BLaER1 treated with 17β-estradiol and CSF1 and Interleukin-3, amounts not matched to agents 10 nM and 100 nM (cell line): ENCODE results near the gene STAT3.
A peak's percentile ranks its signal among the peaks of the same experiment; 100 is the strongest.
"Not testable (repeated sequence)": the region's sequence is repeated elsewhere in the genome, so short reads cannot be mapped to it uniquely, and the experiment has no call there.

Experiments
- H3K27ac ChIP-seq, 11 experiments: shearing (Covaris generic); formaldehyde crosslinking; 2 replicates each; pipeline ENCODE4 v1.8.1; 2022
- H3K27me3 ChIP-seq, 11 experiments: shearing (Covaris generic); formaldehyde crosslinking; 2 replicates each; pipeline ENCODE4 v1.8.1; 2022
- H3K36me3 ChIP-seq, 11 experiments: shearing (Covaris generic); formaldehyde crosslinking; 2 replicates each; pipeline ENCODE4 v1.8.1; 2022
- H3K4me1 ChIP-seq, 10 experiments: shearing (Covaris generic); formaldehyde crosslinking; 2 replicates each; pipeline ENCODE4 v1.8.1; 2022
- H3K4me2 ChIP-seq, 11 experiments: shearing (Covaris generic); formaldehyde crosslinking; 2 replicates each; pipeline ENCODE4 v1.8.1; 2022
- H3K4me3 ChIP-seq, 10 experiments: shearing (Covaris generic); formaldehyde crosslinking; 2 replicates each; pipeline ENCODE4 v1.8.1; 2022
- H3K9ac ChIP-seq, 11 experiments: shearing (Covaris generic); formaldehyde crosslinking; 2 replicates each; pipeline ENCODE4 v1.8.1; 2022
- H3K9me3 ChIP-seq, 11 experiments: shearing (Covaris generic); formaldehyde crosslinking; replicated peaks in 1 of 11; 2 replicates each; pipeline ENCODE4 v1.8.1; 2022
- H4K20me1 ChIP-seq, 11 experiments: shearing (Covaris generic); formaldehyde crosslinking; 2 replicates each; pipeline ENCODE4 v1.8.1; 2022
- Cebpa-rat ChIP-seq, 11 experiments: shearing (Covaris generic); IDR thresholded peaks; 2 replicates each; pipeline ENCODE4 v1.8.1; 2022

STAT3 gene

DNA sequence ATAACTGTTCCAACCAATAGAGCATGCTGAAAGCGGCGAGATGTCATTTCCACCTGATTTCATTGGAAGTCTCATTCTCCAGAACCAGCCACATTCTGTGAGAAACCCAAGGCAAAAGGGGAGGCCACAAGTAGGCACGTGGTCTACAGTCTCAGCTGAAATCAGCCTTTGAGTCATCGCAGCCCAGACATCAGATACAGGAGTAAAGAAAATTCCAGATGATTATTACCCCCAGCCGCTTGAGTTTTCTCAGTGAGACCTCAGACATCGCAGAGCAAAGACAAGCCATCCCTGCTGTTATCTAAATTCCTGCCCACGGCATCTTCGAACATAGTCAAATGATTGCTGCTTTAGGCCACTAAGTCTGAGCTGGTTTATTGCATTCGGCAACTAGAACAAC is 23.1 kb downstream of the STAT3 start:
- Histone ChIP-seq H3K9ac (no peak overlapping the region), H3K27ac (no peak overlapping the region), H3K9me3 (no peaks in the 10 kb centered on the region; a peak in 1 of 22 replicates), H4K20me1 (peaks cover 38 to 100% (median 99%) of the 10 kb centered on the region in 11 experiments), H3K27me3 (no peaks in the 10 kb centered on the region), H3K4me1 (peaks cover 7 to 78% (median 26%) of the 10 kb centered on the region in 10 experiments; a peak in 19 of 20 replicates), H3K4me2 (no peak overlapping the region), H3K4me3 (no peak overlapping the region), H3K36me3 (peaks cover 0 to 42% (median 0%) of the 10 kb centered on the region in 11 experiments; a peak in 6 of 22 replicates)
- TF ChIP-seq Cebpa-rat (IDR thresholded peaks at IDR 0.05): no peak

DNA sequence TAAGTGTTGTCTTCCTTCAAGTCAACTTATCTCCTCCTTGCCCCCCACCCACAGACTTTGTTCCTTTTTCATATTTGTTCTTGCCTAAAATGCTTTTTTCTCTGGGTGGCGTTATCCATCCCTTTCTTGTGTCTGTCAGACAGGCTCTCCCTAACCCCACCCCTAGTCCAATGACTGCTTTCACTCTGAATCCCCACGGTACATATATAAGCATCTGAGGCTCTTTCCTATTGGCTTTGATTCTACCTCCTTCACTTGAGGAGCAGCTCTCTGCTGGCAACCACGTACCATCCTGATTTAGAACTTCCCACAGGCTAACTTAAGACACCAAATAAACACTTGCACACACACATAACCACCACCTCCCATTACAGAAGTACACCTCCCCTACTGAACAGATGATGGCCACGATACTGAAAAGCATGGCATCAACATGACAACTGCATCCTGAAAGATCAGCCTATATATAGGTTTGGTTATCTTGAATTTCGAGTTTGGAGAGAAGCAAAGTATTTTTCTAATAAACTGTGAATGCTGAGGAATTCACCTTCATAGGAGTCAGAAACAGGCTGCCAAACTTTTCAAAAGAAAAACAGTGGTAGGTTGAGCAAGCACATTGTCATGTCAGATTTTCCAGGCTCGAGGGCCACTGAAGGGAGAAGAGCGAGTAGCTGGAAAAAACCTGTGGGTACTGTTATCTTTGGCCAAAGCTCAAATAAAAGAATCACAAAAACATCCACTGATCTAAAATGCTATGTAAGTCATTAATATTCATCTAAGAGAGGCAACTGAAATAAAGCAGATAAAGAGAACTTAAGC is 24.3 kb downstream of the STAT3 start:
- no peak overlapping the region for H3K27ac ChIP-seq
- H3K27me3 ChIP-seq: no peaks in the 10 kb centered on the region
- no peak overlapping the region for H3K9ac ChIP-seq
- H3K4me1 ChIP-seq: peaks cover 5 to 79% (median 25%) of the 10 kb centered on the region in 10 experiments; a peak in 19 of 20 replicates
- H4K20me1 ChIP-seq: peaks cover 38 to 100% (median 98%) of the 10 kb centered on the region in 11 experiments
- H3K9me3 ChIP-seq: no peaks in the 10 kb centered on the region
- peak overlapping the region in 2 of 11 experiments; percentile 13 to 16; a peak in 2 of 22 replicates for H3K4me2 ChIP-seq
- peaks cover 0 to 35% (median 0%) of the 10 kb centered on the region in 11 experiments; a peak in 5 of 22 replicates for H3K36me3 ChIP-seq
- no peak for TF ChIP-seq Cebpa-rat (IDR thresholded peaks at IDR 0.05)
- H3K4me3 ChIP-seq: no peak overlapping the region

DNA sequence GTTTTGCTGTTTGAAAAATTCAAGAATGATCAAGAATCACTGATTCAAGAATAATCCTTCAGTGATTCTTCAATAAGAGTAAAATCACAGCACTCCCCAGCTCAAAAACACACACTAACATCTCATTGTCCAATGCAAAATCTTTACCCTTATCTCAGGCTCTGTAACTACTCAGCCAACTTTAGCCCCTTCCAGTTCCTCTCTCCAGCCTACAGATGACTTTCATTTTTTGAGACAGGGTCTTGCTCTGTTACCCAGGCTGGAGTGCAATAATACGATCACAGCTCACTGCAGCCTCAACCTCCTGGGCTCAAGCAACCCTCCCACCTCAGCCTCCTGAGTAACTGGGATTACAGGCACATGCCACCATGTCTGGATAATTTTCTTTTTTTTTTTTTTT is 25.0 kb downstream of the STAT3 start:
- no peaks in the 10 kb centered on the region for H3K9me3 ChIP-seq
- H4K20me1 ChIP-seq: peaks cover 36 to 100% (median 98%) of the 10 kb centered on the region in 11 experiments
- H3K9ac ChIP-seq: no peak overlapping the region
- H3K36me3 ChIP-seq: peaks cover 0 to 35% (median 0%) of the 10 kb centered on the region in 11 experiments; a peak in 5 of 22 replicates
- H3K4me2 ChIP-seq: peak overlapping the region in 2 of 11 experiments; percentile 13 to 16; a peak in 2 of 22 replicates
- no peak overlapping the region for H3K4me3 ChIP-seq
- no peak overlapping the region for H3K27ac ChIP-seq
- H3K4me1 ChIP-seq: peaks cover 4 to 79% (median 24%) of the 10 kb centered on the region in 10 experiments; a peak in 18 of 20 replicates
- TF ChIP-seq Cebpa-rat (IDR thresholded peaks at IDR 0.05): no peak
- H3K27me3 ChIP-seq: no peaks in the 10 kb centered on the region

DNA sequence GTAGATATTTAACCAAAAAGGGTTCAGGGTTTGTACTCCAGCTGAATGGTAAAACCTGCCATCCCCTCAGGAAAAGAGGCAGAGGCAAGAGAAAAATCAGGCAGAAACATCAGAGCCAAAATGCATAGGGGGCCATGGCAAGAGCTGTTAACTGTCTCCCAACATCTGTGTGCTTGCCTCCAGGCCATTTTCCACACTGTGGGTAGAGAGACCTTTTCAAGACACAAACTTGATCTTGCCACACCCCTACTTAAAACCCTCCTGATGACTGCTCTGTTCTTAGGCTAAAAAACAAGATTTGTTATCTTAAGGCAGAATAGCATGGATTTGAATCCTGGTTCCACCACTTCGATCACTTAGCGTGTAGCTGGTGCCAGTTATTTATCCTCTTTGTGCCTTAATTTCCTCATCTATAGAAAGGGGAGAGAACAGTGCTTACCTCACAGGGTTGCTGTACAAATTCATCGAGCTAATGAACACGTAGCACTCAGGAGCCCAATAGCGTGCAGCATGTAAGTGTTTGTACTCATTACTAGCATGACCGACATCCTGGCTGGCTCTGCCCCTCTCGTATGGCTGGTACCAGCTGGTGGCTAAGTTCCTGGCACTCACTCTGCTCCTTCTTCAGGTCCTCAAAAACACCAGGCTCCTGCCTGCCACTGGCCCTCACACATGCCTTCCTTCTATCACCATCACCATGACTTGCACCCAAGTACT is 25.8 kb downstream of the STAT3 start:
- H3K4me2 ChIP-seq: peak overlapping the region in 1 of 11 experiments; percentile 3; a peak in 1 of 22 replicates
- H3K36me3 ChIP-seq: peaks cover 0 to 35% (median 0%) of the 10 kb centered on the region in 11 experiments; a peak in 5 of 22 replicates
- peaks cover 5 to 77% (median 23%) of the 10 kb centered on the region in 10 experiments; a peak in 18 of 20 replicates for H3K4me1 ChIP-seq
- no peaks in the 10 kb centered on the region for H3K27me3 ChIP-seq
- H4K20me1 ChIP-seq: peaks cover 32 to 100% (median 97%) of the 10 kb centered on the region in 11 experiments
- H3K27ac ChIP-seq: no peak overlapping the region
- no peak overlapping the region for H3K4me3 ChIP-seq
- H3K9me3 ChIP-seq: no peaks in the 10 kb centered on the region
- TF ChIP-seq Cebpa-rat (IDR thresholded peaks at IDR 0.05): no peak
- H3K9ac ChIP-seq: no peak overlapping the region

DNA sequence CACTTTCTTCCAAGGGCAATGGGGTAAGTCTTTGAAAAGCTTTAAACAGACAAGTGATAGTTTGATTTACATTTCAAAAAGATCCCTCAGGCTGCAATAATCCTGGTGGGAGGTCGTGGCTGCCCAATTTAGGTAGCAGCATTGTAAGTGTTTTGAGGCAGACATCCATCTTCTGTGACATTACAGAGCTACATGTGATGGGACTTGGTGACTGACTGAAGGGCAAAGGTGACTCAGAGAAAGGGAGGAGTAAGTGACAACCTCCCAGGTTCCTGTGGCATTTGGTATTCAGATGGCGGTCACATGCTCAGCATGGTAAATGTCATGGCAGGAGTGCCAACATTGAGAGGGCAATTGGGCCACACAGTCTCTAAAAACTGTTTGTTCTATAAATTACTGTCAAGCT is 26.5 kb downstream of the STAT3 start:
- H3K27me3 ChIP-seq: no peaks in the 10 kb centered on the region
- peaks cover 0 to 42% (median 0%) of the 10 kb centered on the region in 11 experiments; a peak in 5 of 22 replicates for H3K36me3 ChIP-seq
- H3K4me3 ChIP-seq: no peak overlapping the region
- no peaks in the 10 kb centered on the region for H3K9me3 ChIP-seq
- peaks cover 34 to 100% (median 97%) of the 10 kb centered on the region in 11 experiments; a peak in 21 of 22 replicates for H4K20me1 ChIP-seq
- H3K4me1 ChIP-seq: peaks cover 5 to 71% (median 18%) of the 10 kb centered on the region in 10 experiments; a peak in 18 of 20 replicates
- H3K4me2 ChIP-seq: 0 out of 22 replicates have a peak overlapping the region, but pooled peaks of 1 of the 11 experiments have one; percentile 3
- H3K27ac ChIP-seq: no peak overlapping the region
- H3K9ac ChIP-seq: no peak overlapping the region
- no peak for TF ChIP-seq Cebpa-rat (IDR thresholded peaks at IDR 0.05)

DNA sequence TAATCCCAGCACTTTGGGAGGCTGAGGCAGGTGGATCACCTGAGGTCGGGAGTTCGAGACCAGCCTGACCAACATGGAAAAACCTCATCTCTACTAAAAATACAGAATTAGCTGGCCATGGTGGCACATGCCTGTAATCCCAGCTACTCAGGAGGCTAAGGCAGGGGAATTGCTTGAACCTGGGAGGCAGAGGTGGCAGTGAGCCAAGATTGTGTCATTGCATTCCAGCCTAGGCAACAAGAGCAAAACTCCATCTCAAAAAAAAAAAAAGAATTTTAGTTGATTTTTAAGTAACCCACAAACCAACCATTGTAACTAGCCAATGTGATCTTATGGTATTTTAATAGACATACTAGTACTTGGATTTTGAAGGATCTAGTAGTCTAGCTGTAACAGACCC is 27.9 kb downstream of the STAT3 start:
- Histone ChIP-seq H3K36me3 (peaks cover 0 to 46% (median 0%) of the 10 kb centered on the region in 11 experiments; a peak in 5 of 22 replicates), H3K4me1 (peaks cover 12 to 69% (median 23%) of the 10 kb centered on the region in 10 experiments), H4K20me1 (peaks cover 39 to 100% (median 96%) of the 10 kb centered on the region in 11 experiments; a peak in 21 of 22 replicates)
- not testable (repeated sequence) for H3K4me2 ChIP-seq, H3K27ac ChIP-seq, H3K27me3 ChIP-seq, H3K9me3 ChIP-seq, H3K9ac ChIP-seq, H3K4me3 ChIP-seq

DNA sequence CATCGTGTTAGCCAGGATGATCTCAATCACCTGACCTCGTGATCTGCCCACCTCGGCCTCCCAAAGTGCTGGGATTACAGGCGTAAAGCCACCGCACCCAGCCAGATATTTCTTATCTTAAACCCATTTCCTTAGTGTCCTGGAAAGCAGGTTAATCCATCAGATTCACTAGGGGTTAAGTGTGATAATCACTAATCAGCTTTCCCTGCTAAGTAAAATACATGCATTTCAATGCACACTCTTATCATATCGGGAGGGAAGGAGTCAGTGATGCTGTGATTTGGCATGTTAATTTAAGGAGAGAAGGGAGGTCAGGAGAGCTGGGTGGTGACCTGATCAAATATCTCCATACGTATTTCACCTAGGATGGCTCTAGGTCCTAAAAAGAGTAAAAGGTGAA is 29.1 kb downstream of the STAT3 start:
- TF ChIP-seq Cebpa-rat (IDR thresholded peaks at IDR 0.05): no peak
- H3K36me3 ChIP-seq: peaks cover 0 to 34% (median 0%) of the 10 kb centered on the region in 11 experiments; a peak in 5 of 22 replicates
- H3K4me1 ChIP-seq: peaks cover 14 to 64% (median 26%) of the 10 kb centered on the region in 10 experiments
- H3K27me3 ChIP-seq: no peaks in the 10 kb centered on the region
- H3K9ac ChIP-seq: no peak overlapping the region
- H3K9me3 ChIP-seq: no peaks in the 10 kb centered on the region
- H4K20me1 ChIP-seq: peaks cover 41 to 100% (median 93%) of the 10 kb centered on the region in 11 experiments; a peak in 21 of 22 replicates
- H3K27ac ChIP-seq: no peak overlapping the region
- H3K4me3 ChIP-seq: no peak overlapping the region
- peak overlapping the region in 3 of 11 experiments; percentile 8 to 93 (median 83); a peak in 2 of 22 replicates for H3K4me2 ChIP-seq

DNA sequence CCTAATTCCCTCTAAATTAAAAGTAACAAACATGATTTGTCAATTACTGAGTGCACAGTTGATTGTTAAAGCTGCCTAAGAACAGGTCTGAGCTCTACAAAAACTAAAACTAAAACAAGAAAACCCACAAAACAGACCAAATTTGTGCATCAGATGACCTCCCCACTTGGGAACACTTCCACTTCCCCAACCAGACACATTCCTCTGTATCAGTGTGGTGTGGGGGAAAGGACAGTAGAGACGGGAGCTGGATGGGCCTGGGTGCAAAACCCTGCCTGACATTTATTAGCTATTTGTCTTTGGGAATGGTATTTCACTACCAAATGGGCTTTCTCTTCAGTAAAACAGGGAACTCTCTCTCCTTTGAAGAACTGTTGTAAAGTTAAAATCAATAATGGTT is 29.8 kb downstream of the STAT3 start:
- Histone ChIP-seq H3K9me3 (no peaks in the 10 kb centered on the region), H3K36me3 (peaks cover 0 to 32% (median 0%) of the 10 kb centered on the region in 11 experiments; a peak in 5 of 22 replicates), H3K27me3 (no peaks in the 10 kb centered on the region), H3K4me2 (peak overlapping the region in 5 of 11 experiments; percentile 8 to 93 (median 36); a peak in 8 of 22 replicates), H3K27ac (0 out of 22 replicates have a peak overlapping the region, but pooled peaks of 1 of the 11 experiments have one; percentile 23), H3K9ac (no peak overlapping the region; a peak in 1 of 22 replicates), H3K4me1 (peaks cover 14 to 57% (median 24%) of the 10 kb centered on the region in 10 experiments), H3K4me3 (no peak overlapping the region), H4K20me1 (peaks cover 38 to 100% (median 93%) of the 10 kb centered on the region in 11 experiments; a peak in 21 of 22 replicates)
- TF ChIP-seq Cebpa-rat (IDR thresholded peaks at IDR 0.05): no peak
